CD8-positive, alpha-beta memory T cell (primary cell): Measurements from ENCODE around the gene OR10K1. TPM values are rescaled to one million over a fixed set of nuclear protein-coding genes. Genes with fewer than 3 reads are reported as not detected.
"Not testable (repeated sequence)": the region's sequence is repeated elsewhere in the genome, so short reads cannot be mapped to it uniquely, and the experiment has no call there.

Experiments
- CTCF ChIA-PET: fragments of 350-600 bp; sonication (Branson Sonifier 250); formaldehyde crosslinking; loops from one replicate; lab custom pipeline; 2021; ENCODE audit warnings: antibody characterized with exemption; lab: Charles Lee
- POLR2A ChIA-PET: fragments of 350-600 bp; sonication (Branson Sonifier 250); formaldehyde crosslinking; loops from one replicate; lab custom pipeline; 2021; ENCODE audit warnings: antibody characterized with exemption; lab: Charles Lee
- DNase-seq, 5 donors: peaks; one replicate each; pipeline versions ENCODE4 v3.0.0 to v3.0.0-alpha.2; 2020 to 2022; ENCODE audit warnings: mixed read lengths in 1 of 5
- H3K27ac ChIP-seq: one replicate; pipeline ENCODE4 v1.7.0; 2013; ENCODE audit warnings: low read depth, mild to moderate bottlenecking, low read length, moderate library complexity
- H3K27me3 ChIP-seq: 2 replicates; pipeline ENCODE4 v1.7.0; 2013; ENCODE audit warnings: low read length, mild to moderate bottlenecking; ENCODE audit not compliant: insufficient read depth, poor library complexity, severe bottlenecking
- H3K36me3 ChIP-seq: 2 replicates; pipeline ENCODE4 v1.7.0; 2013; ENCODE audit warnings: mild to moderate bottlenecking, low read length, moderate library complexity; ENCODE audit not compliant: insufficient read depth
- H3K4me1 ChIP-seq: 2 replicates; pipeline ENCODE4 v1.7.0; 2013; ENCODE audit warnings: mild to moderate bottlenecking, low read length, moderate library complexity; ENCODE audit not compliant: insufficient read depth
- H3K4me3 ChIP-seq: 2 replicates; pipeline ENCODE4 v1.7.0; 2013; ENCODE audit warnings: mild to moderate bottlenecking, low read length
- H3K9me3 ChIP-seq: 2 replicates; pipeline ENCODE4 v1.7.0; 2013; ENCODE audit warnings: mild to moderate bottlenecking, low read length
- H3K27ac Mint-ChIP-seq, 8 donors: one replicate each; pipeline ENCODE4 v1.8.0; 2020 to 2021; ENCODE audit warnings: mixed read lengths in 8 of 8, mild to moderate bottlenecking in 6 of 8, inconsistent platforms in 3 of 8, moderate library complexity in 3 of 8
- H3K27me3 Mint-ChIP-seq, 2 donors: one replicate each; pipeline ENCODE4 v1.8.0; 2020 to 2021; ENCODE audit warnings: mixed read lengths in 2 of 2, mild to moderate bottlenecking in 1 of 2, moderate library complexity in 1 of 2
- H3K36me3 Mint-ChIP-seq, 3 donors: one replicate each; pipeline ENCODE4 v1.8.0; 2020 to 2021; ENCODE audit warnings: mixed read lengths in 3 of 3, inconsistent platforms in 1 of 3, mild to moderate bottlenecking in 1 of 3
- H3K4me1 Mint-ChIP-seq, 3 donors: one replicate each; pipeline ENCODE4 v1.8.0; 2020 to 2021; ENCODE audit warnings: mixed read lengths in 3 of 3, inconsistent platforms in 1 of 3, mild to moderate bottlenecking in 1 of 3
- H3K4me3 Mint-ChIP-seq, 7 donors: one replicate each; pipeline ENCODE4 v1.8.0; 2020 to 2021; ENCODE audit warnings: mixed read lengths in 7 of 7, mild to moderate bottlenecking in 6 of 7, moderate library complexity in 4 of 7, inconsistent platforms in 2 of 7
- H3K9me3 Mint-ChIP-seq, 5 donors: one replicate each; pipeline ENCODE4 v1.8.0; 2020 to 2022; ENCODE audit warnings: mixed read lengths in 5 of 5, mild to moderate bottlenecking in 3 of 5, moderate library complexity in 2 of 5, inconsistent platforms in 1 of 5
- polyA plus RNA-seq: library from polyadenylated mRNA; unstranded; fragments of 300-500 nt; fragmentation: Illumina TruSeq; gene quantifications from one replicate; pipeline ENCODE4 v1.2.3, GENCODE V29; 2021
- total RNA-seq, 2 experiments: library from RNA; stranded (reverse); gene quantifications; one replicate each; pipeline ENCODE4 v1.2.3, GENCODE V29; 2021

OR10K1 gene
- total RNA-seq (not detected), polyA plus RNA-seq (not detected)

DNA sequence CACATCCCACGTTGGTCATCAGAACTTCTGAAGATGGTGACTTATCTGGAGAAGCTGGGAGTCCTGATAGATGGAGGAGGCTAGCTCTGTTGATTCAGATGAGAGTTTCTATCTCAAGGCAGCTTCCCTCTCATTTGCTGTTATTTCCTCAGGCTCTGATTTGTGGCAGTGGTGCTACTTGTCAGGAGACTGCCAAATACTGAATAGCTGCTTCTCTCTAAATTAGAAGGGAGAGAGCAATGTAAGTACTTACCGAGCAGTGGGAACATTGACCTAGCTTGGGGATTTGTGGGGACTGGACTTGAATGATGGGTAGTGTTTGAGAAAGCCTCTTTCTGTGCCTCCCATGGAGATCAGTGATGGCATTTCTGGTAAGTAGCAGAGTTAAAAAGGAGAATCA lies at the start of gene OR10K1:
OR10K1 (plus strand) TSS at position 301 of the 400 bp plus-strand sequence. CDS start 3,728 bp downstream, outside the sequence.
- Mint-ChIP-seq H3K4me1 (no peaks in the 10 kb centered on the region), H3K36me3 (peaks cover 0 to 2% (median 0%) of the 10 kb centered on the region in 3 donors), H3K9me3 (no peaks in the 10 kb centered on the region), H3K27ac (no peak within 1 kb of the TSS), H3K4me3 (no peak within 1 kb of the TSS), H3K27me3 (peaks cover 7 to 13% of the 10 kb centered on the region in 2 donors)
- Histone ChIP-seq H3K4me1 (no peaks in the 10 kb centered on the region), H3K27ac (no peak within 1 kb of the TSS), H3K9me3 (no peaks in the 10 kb centered on the region), H3K4me3 (no peak within 1 kb of the TSS), H3K36me3 (no peaks in the 10 kb centered on the region), H3K27me3 (no peaks in the 10 kb centered on the region)
- POLR2A ChIA-PET, result no interaction called here
- DNase-seq, result no peak
- CTCF ChIA-PET, result no interaction called here

- H3K4me1 ChIP-seq, result no peaks in the 10 kb centered on the region
- Mint-ChIP-seq H3K4me3 (no peak overlapping the region), H3K27me3 (peaks cover 2 to 12% of the 10 kb centered on the region in 2 donors), H3K9me3 (no peaks in the 10 kb centered on the region), H3K36me3 (no peaks in the 10 kb centered on the region), H3K27ac (no peak overlapping the region), H3K4me1 (no peaks in the 10 kb centered on the region)
- POLR2A ChIA-PET, result no interaction called here
- CTCF ChIA-PET, result no interaction called here
- H3K4me3 ChIP-seq, result no peak overlapping the region
- H3K36me3 ChIP-seq, result no peaks in the 10 kb centered on the region
- no peak overlapping the region for H3K27ac ChIP-seq
- DNase-seq, result no peak
- H3K9me3 ChIP-seq, result no peaks in the 10 kb centered on the region
- H3K27me3 ChIP-seq, result no peaks in the 10 kb centered on the region
Observed at GRCh38 chr1:158414651-158415345, 46.8 kb upstream of the OR10K1 start.

- no peak overlapping the region for H3K4me3 ChIP-seq
- Mint-ChIP-seq H3K27ac (no peak overlapping the region), H3K9me3 (peaks cover 0 to 2% (median 0%) of the 10 kb centered on the region in 5 donors), H3K36me3 (no peaks in the 10 kb centered on the region), H3K4me1 (no peaks in the 10 kb centered on the region), H3K27me3 (peaks cover 2 to 12% of the 10 kb centered on the region in 2 donors), H3K4me3 (no peak overlapping the region)
- DNase-seq, result no peak
- no peak overlapping the region for H3K27ac ChIP-seq
- no peaks in the 10 kb centered on the region for H3K4me1 ChIP-seq
- H3K36me3 ChIP-seq, result no peaks in the 10 kb centered on the region
- no peaks in the 10 kb centered on the region for H3K27me3 ChIP-seq
- no peaks in the 10 kb centered on the region for H3K9me3 ChIP-seq
- CTCF ChIA-PET, result no interaction called here
- POLR2A ChIA-PET, result no interaction called here
Observed at GRCh38 chr1:158417586-158417985, 44.0 kb upstream of the OR10K1 start.

- H3K36me3 Mint-ChIP-seq, result no peaks in the 10 kb centered on the region
- H3K4me3 Mint-ChIP-seq, result no peak overlapping the region
- ChIA-PET POLR2A (no interaction called here), CTCF (no interaction called here)
- Histone ChIP-seq H3K36me3 (no peaks in the 10 kb centered on the region), H3K27me3 (no peaks in the 10 kb centered on the region), H3K9me3 (no peaks in the 10 kb centered on the region), H3K27ac (no peak overlapping the region), H3K4me1 (no peaks in the 10 kb centered on the region), H3K4me3 (no peak overlapping the region)
- no peaks in the 10 kb centered on the region for H3K4me1 Mint-ChIP-seq
- no peak overlapping the region for H3K27ac Mint-ChIP-seq
- DNase-seq, result no peak
- peaks cover 0 to 2% (median 0%) of the 10 kb centered on the region in 5 donors for H3K9me3 Mint-ChIP-seq
- peaks cover 2 to 8% of the 10 kb centered on the region in 2 donors for H3K27me3 Mint-ChIP-seq
Observed at GRCh38 chr1:158422212-158422611, 39.4 kb upstream of the OR10K1 start.

DNA sequence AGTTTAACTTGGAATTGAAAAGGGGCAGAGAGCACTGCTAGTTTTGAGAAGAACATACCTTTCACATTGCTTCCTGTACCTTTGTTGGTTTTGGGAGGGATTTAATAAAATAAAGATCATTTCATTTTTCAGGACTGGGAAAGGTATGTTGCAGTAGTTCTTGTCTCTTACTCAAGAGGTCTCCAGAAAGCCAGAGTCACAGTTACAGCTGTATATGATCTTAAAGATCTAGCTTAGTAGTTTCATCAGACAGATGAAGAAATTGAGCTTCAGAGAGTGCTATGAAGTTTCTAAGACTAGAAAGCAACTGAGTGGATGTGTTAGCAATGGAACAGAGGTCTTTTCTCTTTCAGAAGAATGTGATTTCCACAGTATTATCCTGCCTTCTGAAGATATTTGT lies 36.6 kb upstream of the OR10K1 start:
- peak overlapping the region in 1 of 8 donors; percentile 27 for H3K27ac Mint-ChIP-seq
- POLR2A ChIA-PET, result no interaction called here
- H3K27me3 ChIP-seq, result no peaks in the 10 kb centered on the region

GRCh38 chr1:158426137-158426536 lies 35.5 kb upstream of the OR10K1 start, which contains the start of gene OR10K2:
Gene OR10K2 (minus strand): TSS chr1:158426237. CDS start chr1:158420866, 5,371 bp downstream.
- H3K27me3 ChIP-seq, result no peaks in the 10 kb centered on the region
- Mint-ChIP-seq H3K36me3 (no peaks in the 10 kb centered on the region), H3K4me1 (no peaks in the 10 kb centered on the region), H3K9me3 (peaks cover 0 to 24% (median 17%) of the 10 kb centered on the region in 5 donors), H3K27me3 (peaks cover 12 to 38% of the 10 kb centered on the region in 2 donors), H3K4me3 (no peak within 1 kb of the TSS), H3K27ac (no peak within 1 kb of the TSS)
- no peaks in the 10 kb centered on the region for H3K9me3 ChIP-seq
- ChIA-PET CTCF (no interaction called here), POLR2A (no interaction called here)
- DNase-seq, result no peak
- H3K36me3 ChIP-seq, result no peaks in the 10 kb centered on the region
- H3K27ac ChIP-seq, result no peak within 1 kb of the TSS
- H3K4me1 ChIP-seq, result no peaks in the 10 kb centered on the region
- no peak within 1 kb of the TSS for H3K4me3 ChIP-seq

More for the DNA sequence above, 36.6 kb upstream of the OR10K1 start:
- CTCF ChIA-PET, result no interaction called here
- H3K4me3 Mint-ChIP-seq, result no peak overlapping the region
- H3K36me3 Mint-ChIP-seq, result no peaks in the 10 kb centered on the region
- DNase-seq, result no peak
- no peaks in the 10 kb centered on the region for H3K4me1 Mint-ChIP-seq
- Histone ChIP-seq H3K36me3 (no peaks in the 10 kb centered on the region), H3K27ac (no peak overlapping the region), H3K4me1 (no peaks in the 10 kb centered on the region), H3K4me3 (no peak overlapping the region), H3K9me3 (no peaks in the 10 kb centered on the region)
- H3K9me3 Mint-ChIP-seq, result peaks cover 0 to 22% (median 15%) of the 10 kb centered on the region in 5 donors
- H3K27me3 Mint-ChIP-seq, result peaks cover 10 to 30% of the 10 kb centered on the region in 2 donors

- H3K36me3 ChIP-seq, H3K4me3 Mint-ChIP-seq, H3K4me1 ChIP-seq, H3K36me3 Mint-ChIP-seq, H3K27ac Mint-ChIP-seq, POLR2A ChIA-PET, H3K27ac ChIP-seq, H3K4me1 Mint-ChIP-seq, H3K27me3 ChIP-seq, CTCF ChIA-PET, H3K4me3 ChIP-seq, DNase-seq, H3K9me3 ChIP-seq: not testable (repeated sequence)
- H3K27me3 Mint-ChIP-seq, result peaks cover 33 to 72% of the 10 kb centered on the region in 2 donors
- peaks cover 5 to 33% (median 24%) of the 10 kb centered on the region in 5 donors for H3K9me3 Mint-ChIP-seq
Observed at GRCh38 chr1:158430163-158430562, 31.5 kb upstream of the OR10K1 start.

DNA sequence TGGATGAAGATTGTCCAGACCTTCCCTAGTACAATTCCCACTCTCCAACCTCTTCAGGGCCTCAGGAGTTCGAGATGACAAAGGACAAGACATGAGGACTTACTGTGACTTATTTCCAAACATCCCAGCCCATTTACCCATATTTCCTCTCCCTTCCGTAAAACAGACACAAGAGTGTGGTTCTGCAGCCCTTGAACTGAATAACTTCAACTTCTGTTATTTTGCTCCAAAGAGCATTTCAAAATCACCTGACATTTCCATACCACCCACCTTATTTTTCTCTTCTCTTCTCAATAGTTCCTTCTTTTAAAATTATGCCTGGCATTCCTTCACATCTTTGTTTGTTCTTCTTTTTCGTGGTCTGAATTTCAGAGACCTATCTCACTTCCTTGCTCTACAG lies 26.9 kb upstream of the OR10K1 start:
- peaks cover 4 to 21% (median 8%) of the 10 kb centered on the region in 5 donors for H3K9me3 Mint-ChIP-seq
- no peak overlapping the region for H3K27ac ChIP-seq
- no peaks in the 10 kb centered on the region for H3K36me3 ChIP-seq
- no peak for DNase-seq
- CTCF ChIA-PET, result no interaction called here
- POLR2A ChIA-PET, result no interaction called here
- peaks cover 23 to 67% of the 10 kb centered on the region in 2 donors for H3K27me3 Mint-ChIP-seq
- no peaks in the 10 kb centered on the region for H3K4me1 ChIP-seq
- no peaks in the 10 kb centered on the region for H3K36me3 Mint-ChIP-seq
- H3K27ac Mint-ChIP-seq, result no peak overlapping the region
- H3K4me3 ChIP-seq, result no peak overlapping the region
- no peaks in the 10 kb centered on the region for H3K27me3 ChIP-seq
- no peaks in the 10 kb centered on the region for H3K4me1 Mint-ChIP-seq
- H3K9me3 ChIP-seq, result no peaks in the 10 kb centered on the region
- H3K4me3 Mint-ChIP-seq, result no peak overlapping the region
